Thoracic aorta (tissue), 2 donors: ENCODE measurements around the gene CFAP97D2. TPM values are rescaled to one million over a fixed set of nuclear protein-coding genes. Genes with fewer than 3 reads are reported as not detected.

ENCODE experiments used
- ATAC-seq: fragments of 150-250 bp; one replicate; pipeline ENCODE4 v1.8.0; 2017; ENCODE audit warnings: low read depth; ENCODE audit not compliant: insufficient number of reproducible peaks, low FRiP score
- DNase-seq: peaks from one replicate; pipeline ENCODE4 v3.0.0-alpha.2; 2020; ENCODE audit warnings: low spot score
- H3K27ac ChIP-seq, 2 donors: fragments of 200-600 bp; sonication (generic); 1 replicate in 1 of 2; 2 replicates in 1 of 2; pipeline ENCODE4 v1.5.1; 2016; ENCODE audit warnings: mild to moderate bottlenecking in 2 of 2, moderate library complexity in 2 of 2
- H3K27me3 ChIP-seq: fragments of 200-600 bp; sonication (generic); replicated peaks from 2 replicates; pipeline ENCODE4 v1.6.0; 2016; ENCODE audit warnings: mild to moderate bottlenecking; ENCODE audit not compliant: insufficient read depth
- H3K36me3 ChIP-seq: fragments of 200-600 bp; sonication (generic); one replicate; pipeline ENCODE4 v1.5.1; 2016
- H3K4me1 ChIP-seq, 2 donors: fragments of 200-600 bp; sonication (generic); 1 replicate in 1 of 2; 2 replicates in 1 of 2; pipeline versions ENCODE4 v1.5.1 to v1.6.0; 2016; ENCODE audit warnings: low read depth in 2 of 2, mild to moderate bottlenecking in 1 of 2; ENCODE audit not compliant: control insufficient read depth in 1 of 2
- H3K4me3 ChIP-seq: fragments of 200-600 bp; sonication (generic); 2 replicates; pipeline ENCODE4 v1.5.1; 2016; ENCODE audit warnings: mild to moderate bottlenecking
- H3K9me3 ChIP-seq: fragments of 200-600 bp; sonication (generic); 2 replicates; pipeline ENCODE4 v1.5.1; 2016
- CTCF ChIP-seq: fragments of 200-600 bp; sonication (generic); IDR thresholded peaks from one replicate; pipeline ENCODE4 v1.5.1; 2019; ENCODE audit warnings: antibody characterized with exemption
- total RNA-seq, 2 donors: library from RNA; depleted of rRNA; stranded (reverse); fragments of >200 nt; gene quantifications; one replicate each; pipeline versions ENCODE4 v1.1.0 to v1.2.3, GENCODE V29; 2016

The CFAP97D2 gene
- total RNA-seq, 2 donors from 2014 or later = not detected

GRCh38 chr13:114166381-114167131, 12.5 kb upstream of the CFAP97D2 start:
- no peaks in the 10 kb centered on the region for H3K9me3 ChIP-seq
- TF ChIP-seq CTCF = no peak
- H3K27me3 ChIP-seq = no peaks in the 10 kb centered on the region
- ATAC-seq (no peak), DNase-seq (no peak)
- H3K36me3 ChIP-seq = no peaks in the 10 kb centered on the region
- peaks cover 14 to 32% of the 10 kb centered on the region in 2 donors for H3K4me1 ChIP-seq
- peak overlapping the region; percentile 53 for H3K4me3 ChIP-seq
- peak overlapping the region; percentile 31 to 62 for H3K27ac ChIP-seq

- Histone ChIP-seq H3K4me3 (no peak overlapping the region), H3K27ac (peak overlapping the region in 1 of 2 donors; percentile 62), H3K27me3 (no peaks in the 10 kb centered on the region), H3K9me3 (no peaks in the 10 kb centered on the region), H3K4me1 (peaks cover 14 to 26% of the 10 kb centered on the region in 2 donors), H3K36me3 (no peaks in the 10 kb centered on the region)
- TF ChIP-seq CTCF = no peak
- no peak for DNase-seq
- no peak for ATAC-seq
These were observed 11.6 kb upstream of the CFAP97D2 start for GRCh38 chr13:114167426-114167825.

GRCh38 chr13:114167885-114168284, 11.2 kb upstream of the CFAP97D2 start:
- H3K4me1 ChIP-seq = peaks cover 14 to 22% of the 10 kb centered on the region in 2 donors
- H3K36me3 ChIP-seq = no peaks in the 10 kb centered on the region
- DNase-seq (no peak), ATAC-seq (no peak)
- H3K27ac ChIP-seq = no peak overlapping the region
- H3K27me3 ChIP-seq = no peaks in the 10 kb centered on the region
- H3K4me3 ChIP-seq = no peak overlapping the region
- no peak for TF ChIP-seq CTCF
- H3K9me3 ChIP-seq = peaks cover under 1% of the 10 kb centered on the region

GRCh38 chr13:114173272-114173671, 5.8 kb upstream of the CFAP97D2 start:
- ATAC-seq (no peak), DNase-seq (no peak)
- TF ChIP-seq CTCF = no peak
- no peaks in the 10 kb centered on the region for H3K36me3 ChIP-seq
- H3K4me3 ChIP-seq = no peak overlapping the region
- H3K27ac ChIP-seq = no peak overlapping the region
- peaks cover 5% of the 10 kb centered on the region for H3K9me3 ChIP-seq
- no peaks in the 10 kb centered on the region for H3K27me3 ChIP-seq
- H3K4me1 ChIP-seq = no peaks in the 10 kb centered on the region

- no peaks in the 10 kb centered on the region for H3K36me3 ChIP-seq
These were observed 5.3 kb upstream of the CFAP97D2 start for GRCh38 chr13:114173745-114174144.

More at GRCh38 chr13:114173745-114174144, 5.3 kb upstream of the CFAP97D2 start:
- peaks cover 5% of the 10 kb centered on the region for H3K9me3 ChIP-seq
- no peak overlapping the region for H3K27ac ChIP-seq
- no peaks in the 10 kb centered on the region for H3K27me3 ChIP-seq
- H3K4me1 ChIP-seq = no peaks in the 10 kb centered on the region
- no peak for DNase-seq
- no peak for TF ChIP-seq CTCF
- no peak for ATAC-seq
- no peak overlapping the region for H3K4me3 ChIP-seq
